Head of caudate nucleus (tissue), 42 donors: ENCODE results near the gene MAGI2.
"Not testable (repeated sequence)": the region's sequence is repeated elsewhere in the genome, so short reads cannot be mapped to it uniquely, and the experiment has no call there.

Experiments
- DNase-seq, 42 donors: peaks; one replicate each; pipeline versions ENCODE4 v3.0.0 to v3.0.0-alpha.2; 2020 to 2021; ENCODE audit warnings: mixed read lengths in 7 of 42
- intact Hi-C: fragments of 100-400 bp; cut with DNase I; formaldehyde crosslinking; loops from one replicate; pipeline ENCODE4 v1.15.0; 2022

Gene MAGI2

DNA sequence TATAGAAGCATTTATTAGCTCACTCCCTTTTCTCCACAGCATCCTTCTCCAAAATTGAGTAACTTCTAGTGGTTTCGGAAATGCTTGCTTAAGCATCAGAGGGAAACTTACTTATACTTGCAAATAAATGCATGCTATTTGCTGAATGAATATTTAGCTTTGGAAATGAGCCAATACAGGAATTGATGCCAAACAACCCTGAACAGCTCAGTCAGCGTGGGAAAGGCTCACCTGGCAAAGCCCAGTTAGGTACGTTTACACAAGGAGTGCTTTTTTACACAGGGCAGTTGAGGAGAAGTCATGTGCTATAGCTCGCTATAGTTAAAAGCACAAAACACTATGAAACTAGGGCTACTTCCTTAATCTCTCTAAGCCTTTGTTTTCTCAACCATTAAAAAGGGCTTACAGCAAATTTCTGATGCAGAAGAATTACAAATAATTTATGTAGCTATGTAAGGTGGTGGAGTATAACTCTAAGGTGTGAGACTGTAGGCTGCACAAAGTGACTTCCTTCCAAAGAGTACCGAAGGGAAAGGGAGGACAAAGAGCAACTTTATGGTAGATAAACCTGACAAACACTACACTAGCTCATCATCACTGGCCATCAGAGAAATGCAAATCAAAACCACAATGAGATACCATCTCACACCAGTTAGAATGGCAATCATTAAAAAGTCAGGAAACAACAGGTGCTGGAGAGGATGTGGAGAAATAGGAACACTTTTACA lies 1156.7 kb downstream of the MAGI2 start:
- intact Hi-C loops = no loop called here
- DNase-seq = no peak

DNA sequence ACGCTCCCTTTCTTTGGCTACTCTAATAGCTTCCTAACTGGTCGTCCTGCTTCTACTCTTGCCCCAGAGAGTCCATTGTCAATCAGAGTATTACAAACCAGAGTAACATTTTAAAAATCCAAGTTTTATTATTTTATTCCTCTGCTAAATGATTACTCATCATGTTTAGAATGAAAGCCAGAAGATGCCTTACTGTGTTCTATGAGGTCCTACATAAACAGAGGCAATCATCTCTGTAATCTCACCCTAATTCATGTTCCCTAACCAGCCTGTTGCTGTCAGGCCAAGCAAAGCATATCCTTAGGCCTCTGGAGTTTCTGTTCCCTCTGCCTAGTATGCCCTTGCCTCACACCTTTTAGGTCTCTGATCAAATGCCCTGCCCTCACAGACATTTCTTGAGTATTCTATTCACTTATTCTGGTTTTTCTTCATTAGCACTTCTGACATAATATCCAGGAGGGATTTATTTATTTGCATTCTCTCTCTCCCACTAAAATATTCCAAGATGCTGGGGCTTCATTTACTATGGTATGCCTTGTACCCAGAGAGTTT lies 1157.3 kb downstream of the MAGI2 start:
- DNase-seq = no peak
- intact Hi-C loops = no loop called here

DNA sequence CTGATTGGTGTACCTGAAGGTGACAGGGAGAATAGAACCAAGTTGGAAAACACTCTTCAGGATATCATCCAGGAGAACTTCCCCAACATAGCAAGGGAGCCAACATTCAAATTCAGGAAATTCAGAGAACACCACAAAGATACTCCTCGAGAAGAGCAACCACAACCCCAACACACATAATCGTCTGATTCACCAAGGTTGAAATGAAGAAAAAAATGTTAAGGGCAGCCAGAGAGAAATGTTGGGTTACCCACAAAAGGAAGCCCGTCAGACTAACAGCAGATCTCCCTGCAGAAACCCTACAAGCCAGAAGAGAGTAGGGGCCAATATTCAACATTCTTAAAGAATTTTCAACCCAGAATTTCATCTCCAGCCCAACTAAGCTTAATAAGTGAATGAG lies 1164.0 kb downstream of the MAGI2 start:
- intact Hi-C loops, DNase-seq: not testable (repeated sequence)

- DNase-seq = peak in 5 of 42 donors; percentile 23 to 55 (median 25)
- intact Hi-C loops = no loop called here
These were observed 1168.5 kb downstream of the MAGI2 start for GRCh38 chr7:78284945-78285344.

DNA sequence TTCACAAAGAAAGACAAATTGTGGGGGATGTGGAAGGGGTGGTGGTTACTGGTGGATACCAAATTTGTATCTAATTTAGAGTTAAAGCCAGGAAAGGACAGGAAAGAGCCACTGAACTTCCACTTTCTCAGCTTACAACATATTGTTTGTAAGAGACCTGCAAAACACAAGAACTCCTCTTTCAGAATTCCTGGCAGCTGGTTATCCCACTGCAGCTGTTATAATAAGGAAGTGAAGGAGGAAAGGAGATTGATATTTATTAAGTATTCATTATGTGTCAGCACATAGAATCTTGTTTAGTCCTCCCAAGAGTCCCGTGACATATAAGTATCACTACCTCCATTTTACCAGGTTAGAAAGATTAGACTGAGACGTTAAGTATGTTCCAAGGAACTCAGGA lies 1173.2 kb downstream of the MAGI2 start:
- intact Hi-C loops = no loop called here
- no peak for DNase-seq

DNA sequence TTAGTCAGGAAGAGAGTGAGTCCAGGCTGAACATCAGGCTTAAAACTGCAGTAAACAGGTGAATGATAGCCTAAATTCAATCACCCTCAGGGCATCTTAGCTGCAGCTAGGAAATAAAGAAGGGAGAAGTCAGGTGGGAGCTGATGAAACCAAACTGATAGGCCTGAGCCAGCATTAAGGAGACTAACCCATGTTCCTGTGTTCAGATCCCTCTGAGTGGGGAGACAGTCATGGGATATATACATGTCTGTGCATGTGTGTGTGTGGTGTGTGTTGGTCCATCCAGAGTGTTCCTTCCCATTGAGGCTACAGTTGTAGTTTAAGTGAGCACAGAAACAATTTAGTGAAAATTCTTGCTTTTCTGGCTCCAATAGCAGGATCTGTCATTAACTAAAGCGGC lies 1174.0 kb downstream of the MAGI2 start:
- intact Hi-C loops = no loop called here
- DNase-seq = no peak

- DNase-seq = no peak
- intact Hi-C loops = no loop called here
These were observed 1174.4 kb downstream of the MAGI2 start for GRCh38 chr7:78279032-78279431.

DNA sequence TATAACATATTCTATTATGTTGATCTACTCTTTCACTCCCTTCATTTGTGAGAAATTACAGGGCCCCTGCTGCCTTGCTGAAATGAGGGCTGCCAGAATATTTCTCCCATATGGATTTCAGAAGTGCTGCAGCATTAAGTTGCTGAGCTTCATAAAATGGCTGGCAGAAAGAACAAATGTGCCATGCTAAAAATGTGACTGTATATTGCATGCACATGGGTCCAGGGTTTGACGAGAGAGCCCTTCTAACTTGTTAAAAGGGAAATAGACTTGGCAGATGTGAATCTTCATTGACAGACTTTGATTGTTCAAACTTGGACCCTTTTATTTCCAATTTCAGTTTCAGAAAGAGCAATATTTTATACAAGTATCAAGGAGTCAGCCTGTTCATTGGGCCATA lies 1186.3 kb downstream of the MAGI2 start:
- intact Hi-C loops = no loop called here
- no peak for DNase-seq

DNA sequence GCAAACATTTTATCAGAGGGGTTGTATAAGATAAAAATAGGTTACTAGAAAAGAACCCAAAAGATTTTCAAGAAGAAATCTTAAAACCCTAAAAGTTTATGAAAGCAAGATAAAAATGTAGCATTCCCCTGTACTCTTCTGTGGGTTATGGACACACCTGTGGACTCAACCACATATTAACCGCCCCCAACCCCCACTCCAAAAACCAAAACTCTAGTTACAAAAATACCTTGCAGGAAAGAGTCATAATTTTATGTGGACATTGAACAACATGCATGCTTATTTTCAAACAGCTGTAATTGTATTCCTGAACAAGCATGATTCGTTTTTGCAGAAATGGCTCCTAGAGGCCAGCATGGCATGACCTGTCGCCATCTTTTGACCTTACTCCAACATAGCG lies 1188.0 kb downstream of the MAGI2 start:
- intact Hi-C loops = no loop called here
- DNase-seq = no peak

- no peak for DNase-seq
- intact Hi-C loops = no loop called here
These were observed 1188.4 kb downstream of the MAGI2 start for GRCh38 chr7:78265071-78265470.

DNA sequence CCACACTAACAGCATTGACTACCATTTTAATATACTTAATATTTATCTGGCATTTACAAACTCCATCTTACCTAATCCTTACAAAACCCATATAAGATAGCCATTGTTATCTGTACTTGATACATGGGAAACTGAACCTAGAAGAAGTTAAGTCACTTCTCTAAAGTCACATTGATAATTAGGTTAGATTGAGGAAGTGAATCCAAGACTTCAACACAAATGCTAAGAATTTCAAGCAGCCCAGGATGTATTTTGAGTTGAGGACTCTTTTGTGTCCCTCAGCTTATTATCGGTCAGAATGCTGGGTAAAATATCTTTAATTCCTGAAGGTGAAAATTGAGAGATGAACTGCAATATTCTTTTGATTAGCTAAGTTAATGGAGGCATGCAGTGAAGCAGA lies 1189.4 kb downstream of the MAGI2 start:
- intact Hi-C loops = no loop called here
- DNase-seq = no peak

DNA sequence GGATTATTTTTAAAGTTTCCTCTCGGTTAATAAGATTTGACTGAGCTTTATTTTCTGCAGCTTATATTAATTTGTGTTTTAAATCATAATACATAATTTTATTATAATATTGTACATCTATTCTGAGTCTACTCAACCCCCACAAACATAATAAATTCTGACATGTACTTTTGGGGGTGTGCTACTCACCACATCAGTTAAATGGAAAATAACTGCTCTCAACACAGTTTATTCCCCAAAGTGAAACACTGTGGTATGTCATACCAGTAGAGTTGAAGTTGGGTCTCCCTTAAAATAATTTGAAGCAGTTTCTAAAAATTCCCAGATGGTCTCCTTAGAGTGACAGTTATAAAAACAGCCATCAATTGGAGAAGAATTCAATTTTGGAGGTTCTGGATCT lies 1191.7 kb downstream of the MAGI2 start:
- DNase-seq = no peak

GRCh38 chr7:78261302-78261701 lies 1192.2 kb downstream of the MAGI2 start:
- intact Hi-C loops = no loop called here
- no peak for DNase-seq

More for the DNA sequence above, 1191.7 kb downstream of the MAGI2 start:
- intact Hi-C loops = no loop called here

GRCh38 chr7:78260826-78261225 lies 1192.6 kb downstream of the MAGI2 start:
- intact Hi-C loops = no loop called here
- DNase-seq = peak in 4 of 42 donors; percentile 5 to 51 (median 24)

DNA sequence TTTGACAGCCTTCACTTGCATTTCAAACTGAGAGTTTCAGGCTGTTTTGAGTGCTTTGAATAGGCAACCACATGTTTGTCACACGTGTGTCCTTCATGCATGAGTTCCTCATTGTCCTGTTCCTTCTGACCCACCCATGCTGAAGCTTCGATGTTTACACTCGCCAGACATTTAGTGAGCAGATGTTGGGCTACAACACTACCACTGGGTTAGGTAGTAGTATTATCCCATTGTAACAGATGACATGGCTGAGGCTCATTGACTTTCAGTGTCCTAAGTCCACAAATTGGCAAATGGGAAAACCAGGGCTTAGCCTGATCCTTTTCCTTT lies 1198.8 kb downstream of the MAGI2 start:
- intact Hi-C loops = no loop called here
- no peak for DNase-seq

- DNase-seq = no peak
- intact Hi-C loops = no loop called here
These were observed 1199.4 kb downstream of the MAGI2 start for GRCh38 chr7:78253850-78254725.

GRCh38 chr7:78248867-78249266 lies 1204.6 kb downstream of the MAGI2 start:
- DNase-seq = no peak
- intact Hi-C loops = no loop called here

DNA sequence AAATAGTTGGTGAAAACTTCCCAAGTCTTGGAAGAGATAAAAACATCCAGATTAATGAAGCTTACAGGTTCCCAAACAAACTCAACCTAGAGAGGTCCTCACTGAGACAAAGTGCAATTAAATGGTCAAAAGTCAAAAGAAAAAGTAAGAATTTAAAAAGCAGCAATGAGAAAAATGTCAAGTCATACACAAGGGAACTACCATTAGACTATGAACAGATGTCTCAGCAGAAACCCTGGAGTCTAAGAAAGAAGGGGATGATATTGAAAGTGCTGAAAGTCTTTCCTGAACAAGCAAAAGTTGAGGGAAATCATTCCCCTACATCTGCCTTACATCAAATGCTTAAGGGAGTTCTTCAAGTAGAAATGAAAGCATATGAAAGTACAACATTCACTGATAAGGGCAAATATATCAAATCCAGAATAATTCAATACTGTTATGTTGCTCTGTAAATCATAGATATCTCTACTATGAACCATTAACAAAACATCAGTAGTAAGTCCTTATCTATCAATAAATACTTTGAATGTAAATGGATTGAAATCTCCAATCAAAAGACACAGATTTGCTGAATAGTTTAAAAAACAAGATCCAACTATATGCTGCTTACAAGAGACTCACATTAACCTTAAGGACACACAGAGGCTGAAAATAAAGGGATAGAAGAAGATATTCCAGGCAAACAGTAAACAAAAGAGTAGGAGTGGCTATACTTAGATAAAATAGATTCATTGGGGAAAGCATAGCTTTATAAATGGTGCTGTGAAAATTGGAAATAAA lies 1205.4 kb downstream of the MAGI2 start:
- no peak for DNase-seq
- intact Hi-C loops = no loop called here

- intact Hi-C loops, DNase-seq: not testable (repeated sequence)
These were observed 1213.3 kb downstream of the MAGI2 start for GRCh38 chr7:78240179-78240578.

DNA sequence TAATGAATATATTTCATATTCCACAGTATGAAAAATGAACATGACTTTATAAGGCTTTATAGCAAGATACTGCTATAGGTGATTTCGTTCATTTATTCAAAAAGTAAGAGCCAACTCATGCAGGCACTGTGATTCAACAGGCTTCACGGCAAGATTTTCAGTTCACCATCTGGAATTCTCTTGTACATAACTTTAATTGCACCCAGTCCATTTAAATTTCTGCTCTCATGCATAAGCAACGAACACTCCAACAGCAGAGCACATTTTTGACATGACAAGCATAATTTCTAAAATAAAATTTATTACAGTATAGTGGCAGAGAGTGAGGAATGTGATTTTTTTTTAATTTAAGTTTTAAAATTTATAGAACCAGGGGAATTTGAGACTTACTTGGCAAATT lies 1218.8 kb downstream of the MAGI2 start:
- intact Hi-C loops = no loop called here
- DNase-seq = no peak
